ENCODE measurements around the gene XPO1.

Gene XPO1

GRCh38 chr2:61465045-61465444, 73.1 kb downstream of the XPO1 start:
- ATAC-seq (ENCODE audit: insufficient read depth, low read depth) (no peak), DNase-seq (no peak)
- Histone ChIP-seq H3K9ac (ENCODE audit: low read depth, low read length) (no peak overlapping the region), H3K9me3 (ENCODE audit: insufficient read depth, low read length, severe bottlenecking) (no peaks in the 10 kb centered on the region), H3K4me2 (ENCODE audit: insufficient read depth, low read length) (peak overlapping the region; percentile 10; the same call in 1 of the 2 replicates), H3K4me1 (ENCODE audit: insufficient read depth, low read length) (peaks cover 28% of the 10 kb centered on the region), H4K20me1 (ENCODE audit: insufficient read depth, low read length) (peaks cover 49% of the 10 kb centered on the region), H3K27ac (ENCODE audit: low read length) (no peak overlapping the region), H3K79me2 (ENCODE audit: insufficient read depth, low read length) (peaks cover 100% of the 10 kb centered on the region), H3K27me3 (ENCODE audit: insufficient read depth, low read length, poor library complexity) (no peaks in the 10 kb centered on the region), H2AFZ (ENCODE audit: low read depth, low read length) (no peak overlapping the region), H3K36me3 (ENCODE audit: insufficient read depth, low read length) (peaks cover 13% of the 10 kb centered on the region; the same call in 1 of the 2 replicates), H3K4me3 (ENCODE audit: low read depth in 1 of 2, low read length in 2 of 2) (no peak overlapping the region)
- no peak for TF ChIP-seq EZH2 (IDR thresholded peaks at IDR 0.05; ENCODE audit: borderline replicate concordance, low read depth, low read length, severe bottlenecking)
- no peak for TF ChIP-seq CTCF (IDR thresholded peaks at IDR 0.05; ENCODE audit: borderline replicate concordance, extremely low read depth, low read length, poor library complexity, severe bottlenecking)

- no peak overlapping the region for H3K4me3 ChIP-seq (ENCODE audit: low read depth in 1 of 2, low read length in 2 of 2)
- peaks cover 13% of the 10 kb centered on the region; the same call in 1 of the 2 replicates for H3K36me3 ChIP-seq (ENCODE audit: insufficient read depth, low read length)
- TF ChIP-seq CTCF (IDR thresholded peaks at IDR 0.05; ENCODE audit: borderline replicate concordance, extremely low read depth, low read length, poor library complexity, severe bottlenecking) (no peak), EZH2 (IDR thresholded peaks at IDR 0.05; ENCODE audit: borderline replicate concordance, low read depth, low read length, severe bottlenecking) (no peak)
- H3K4me1 ChIP-seq (ENCODE audit: insufficient read depth, low read length): peaks cover 20% of the 10 kb centered on the region
- DNase-seq (no peak), ATAC-seq (ENCODE audit: insufficient read depth, low read depth) (no peak)
- H3K79me2 ChIP-seq (ENCODE audit: insufficient read depth, low read length): peaks cover 100% of the 10 kb centered on the region
- H3K4me2 ChIP-seq (ENCODE audit: insufficient read depth, low read length): no peak overlapping the region
- no peaks in the 10 kb centered on the region for H3K27me3 ChIP-seq (ENCODE audit: insufficient read depth, low read length, poor library complexity)
- peaks cover 43% of the 10 kb centered on the region for H4K20me1 ChIP-seq (ENCODE audit: insufficient read depth, low read length)
- H2AFZ ChIP-seq (ENCODE audit: low read depth, low read length): no peak overlapping the region
- no peak overlapping the region for H3K9ac ChIP-seq (ENCODE audit: low read depth, low read length)
- H3K27ac ChIP-seq (ENCODE audit: low read length): no peak overlapping the region
- no peaks in the 10 kb centered on the region for H3K9me3 ChIP-seq (ENCODE audit: insufficient read depth, low read length, severe bottlenecking)
Observed at GRCh38 chr2:61463769-61464475, 74.2 kb downstream of the XPO1 start.

- H4K20me1 ChIP-seq (ENCODE audit: insufficient read depth, low read length): peaks cover 58% of the 10 kb centered on the region
- peaks cover 99% of the 10 kb centered on the region for H3K79me2 ChIP-seq (ENCODE audit: insufficient read depth, low read length)
- H3K4me3 ChIP-seq (ENCODE audit: low read depth in 1 of 2, low read length in 2 of 2): no peak overlapping the region
- no peak overlapping the region for H2AFZ ChIP-seq (ENCODE audit: low read depth, low read length)
- peaks cover 6% of the 10 kb centered on the region; the same call in 1 of the 2 replicates for H3K4me1 ChIP-seq (ENCODE audit: insufficient read depth, low read length)
- DNase-seq (no peak), ATAC-seq (ENCODE audit: insufficient read depth, low read depth) (no peak)
- no peaks in the 10 kb centered on the region for H3K9me3 ChIP-seq (ENCODE audit: insufficient read depth, low read length, severe bottlenecking)
- H3K27me3 ChIP-seq (ENCODE audit: insufficient read depth, low read length, poor library complexity): no peaks in the 10 kb centered on the region
- peaks cover 7% of the 10 kb centered on the region; the same call in 1 of the 2 replicates for H3K36me3 ChIP-seq (ENCODE audit: insufficient read depth, low read length)
- H3K27ac ChIP-seq (ENCODE audit: low read length): no peak overlapping the region
- no peak overlapping the region for H3K4me2 ChIP-seq (ENCODE audit: insufficient read depth, low read length)
- H3K9ac ChIP-seq (ENCODE audit: low read depth, low read length): no peak overlapping the region
- TF ChIP-seq CTCF (IDR thresholded peaks at IDR 0.05; ENCODE audit: borderline replicate concordance, extremely low read depth, low read length, poor library complexity, severe bottlenecking) (no peak), EZH2 (IDR thresholded peaks at IDR 0.05; ENCODE audit: borderline replicate concordance, low read depth, low read length, severe bottlenecking) (no peak)
Observed at GRCh38 chr2:61461404-61461803, 76.8 kb downstream of the XPO1 start.

Data from DND-41 (cell line).